ENCODE results near the gene PAPPA. TPM values are rescaled to one million over a fixed set of nuclear protein-coding genes. Genes with fewer than 3 reads are reported as not detected.

PAPPA gene
- total and polyA plus RNA-seq, 2 donors from 2014 or later, result 4.2 to 10.2 TPM

GRCh38 chr9:116417464-116417863 lies 263.9 kb downstream of the PAPPA start:
- intact Hi-C loops (cut with DNase I), result no loop called here

DNA sequence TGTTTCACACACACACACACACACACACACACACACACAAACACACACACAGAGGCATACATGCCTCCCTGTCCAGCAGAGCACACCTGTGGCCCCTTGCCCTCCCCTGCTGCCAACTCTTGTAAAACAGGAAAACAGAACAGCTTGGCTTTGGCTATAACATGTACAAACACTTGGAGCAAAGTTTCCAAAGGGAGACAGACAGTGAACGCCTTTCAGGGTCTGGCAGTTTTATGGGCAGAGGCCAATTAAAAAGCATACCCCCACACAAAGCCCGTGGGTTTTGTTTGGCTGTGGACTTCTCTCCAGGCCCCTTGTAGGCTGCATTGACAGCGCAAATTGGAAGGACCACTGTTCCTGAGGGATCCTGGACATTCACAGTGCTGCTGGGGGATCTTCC lies 265.6 kb downstream of the PAPPA start:
- Histone ChIP-seq H3K36me3 (ENCODE audit: control insufficient read depth in 2 of 3, insufficient read depth in 3 of 3, low read length in 3 of 3) (peaks cover 0 to 2% (median 0%) of the 10 kb centered on the region in 3 donors), H3K9me3 (ENCODE audit: control insufficient read depth in 2 of 3, insufficient read depth in 1 of 3, low read length in 3 of 3) (no peaks in the 10 kb centered on the region), H3K27me3 (ENCODE audit: control insufficient read depth, insufficient read depth, low read length) (no peaks in the 10 kb centered on the region), H3K4me3 (ENCODE audit: low read length in 3 of 3) (no peak overlapping the region), H3K27ac (ENCODE audit: low read depth in 2 of 2, low read length in 2 of 2) (no peak overlapping the region), H3K9ac (ENCODE audit: low read length in 3 of 3) (no peak overlapping the region), H3K4me1 (ENCODE audit: control insufficient read depth in 2 of 3, insufficient read depth in 2 of 3, low read depth in 1 of 3, low read length in 3 of 3) (peaks cover 0 to 3% (median 3%) of the 10 kb centered on the region in 3 donors)
- TF ChIP-seq, protein P1, sequence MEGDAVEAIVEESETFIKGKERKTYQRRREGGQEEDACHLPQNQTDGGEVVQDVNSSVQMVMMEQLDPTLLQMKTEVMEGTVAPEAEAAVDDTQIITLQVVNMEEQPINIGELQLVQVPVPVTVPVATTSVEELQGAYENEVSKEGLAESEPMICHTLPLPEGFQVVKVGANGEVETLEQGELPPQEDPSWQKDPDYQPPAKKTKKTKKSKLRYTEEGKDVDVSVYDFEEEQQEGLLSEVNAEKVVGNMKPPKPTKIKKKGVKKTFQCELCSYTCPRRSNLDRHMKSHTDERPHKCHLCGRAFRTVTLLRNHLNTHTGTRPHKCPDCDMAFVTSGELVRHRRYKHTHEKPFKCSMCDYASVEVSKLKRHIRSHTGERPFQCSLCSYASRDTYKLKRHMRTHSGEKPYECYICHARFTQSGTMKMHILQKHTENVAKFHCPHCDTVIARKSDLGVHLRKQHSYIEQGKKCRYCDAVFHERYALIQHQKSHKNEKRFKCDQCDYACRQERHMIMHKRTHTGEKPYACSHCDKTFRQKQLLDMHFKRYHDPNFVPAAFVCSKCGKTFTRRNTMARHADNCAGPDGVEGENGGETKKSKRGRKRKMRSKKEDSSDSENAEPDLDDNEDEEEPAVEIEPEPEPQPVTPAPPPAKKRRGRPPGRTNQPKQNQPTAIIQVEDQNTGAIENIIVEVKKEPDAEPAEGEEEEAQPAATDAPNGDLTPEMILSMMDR (IDR thresholded peaks at IDR 0.05; ENCODE audit: borderline replicate concordance, extremely low read depth, insufficient read depth), result no peak
- FAIRE-seq, result no peak
- intact Hi-C loops (cut with DNase I), result no loop called here
- DNase-seq, result peak in 4 of 5 donors; percentile 49 to 74 (median 66)

More at GRCh38 chr9:116417464-116417863, 263.9 kb downstream of the PAPPA start:
- peak in 4 of 5 donors; percentile 39 to 84 (median 62) for DNase-seq
- peaks cover 0 to 2% (median 0%) of the 10 kb centered on the region in 3 donors for H3K36me3 ChIP-seq (ENCODE audit: control insufficient read depth in 2 of 3, insufficient read depth in 3 of 3, low read length in 3 of 3)
- H3K9me3 ChIP-seq (ENCODE audit: control insufficient read depth in 2 of 3, insufficient read depth in 1 of 3, low read length in 3 of 3), result no peaks in the 10 kb centered on the region
- H3K4me3 ChIP-seq (ENCODE audit: low read length in 3 of 3), result no peak overlapping the region
- H3K4me1 ChIP-seq (ENCODE audit: control insufficient read depth in 2 of 3, insufficient read depth in 2 of 3, low read depth in 1 of 3, low read length in 3 of 3), result peaks cover 0 to 3% (median 3%) of the 10 kb centered on the region in 3 donors
- no peak for FAIRE-seq
- H3K27ac ChIP-seq (ENCODE audit: low read depth in 2 of 2, low read length in 2 of 2), result peak overlapping the region in 1 of 2 donors; percentile 39
- H3K9ac ChIP-seq (ENCODE audit: low read length in 3 of 3), result no peak overlapping the region
- no peaks in the 10 kb centered on the region for H3K27me3 ChIP-seq (ENCODE audit: control insufficient read depth, insufficient read depth, low read length)
- TF ChIP-seq, protein P1 (IDR thresholded peaks at IDR 0.05; ENCODE audit: borderline replicate concordance, extremely low read depth, insufficient read depth), result no peak

DNA sequence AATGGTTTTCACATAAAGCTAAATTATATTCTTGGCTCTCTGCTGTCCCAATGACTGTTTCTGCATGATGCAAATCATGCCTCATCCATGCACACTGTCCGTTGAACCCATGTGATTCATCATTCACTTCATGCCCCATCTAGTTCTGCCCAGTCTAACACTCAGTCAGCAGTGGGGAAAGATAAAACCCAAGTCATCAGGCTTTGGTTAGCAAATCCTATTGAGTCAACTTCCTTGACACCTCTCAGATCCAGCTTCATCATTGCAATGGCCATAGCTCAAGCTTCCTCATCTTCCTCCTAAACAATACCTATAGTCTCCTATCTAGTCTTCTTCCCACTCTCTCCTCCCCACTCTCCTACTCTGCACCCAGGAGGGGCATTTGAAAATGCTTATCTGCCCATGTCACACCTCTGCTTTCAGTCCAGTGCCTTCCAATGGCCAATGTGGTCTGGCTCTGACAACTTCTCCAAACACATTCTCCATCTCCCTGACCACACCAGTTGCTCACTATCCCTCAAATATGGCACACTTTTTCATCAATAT lies 267.5 kb downstream of the PAPPA start:
- H3K36me3 ChIP-seq (ENCODE audit: control insufficient read depth in 2 of 3, insufficient read depth in 3 of 3, low read length in 3 of 3), result peaks cover 0 to under 1% (median 0%) of the 10 kb centered on the region in 3 donors
- FAIRE-seq, result no peak
- no peak for DNase-seq
- no peak overlapping the region for H3K9ac ChIP-seq (ENCODE audit: low read length in 3 of 3)
- TF ChIP-seq, protein P1 (IDR thresholded peaks at IDR 0.05; ENCODE audit: borderline replicate concordance, extremely low read depth, insufficient read depth), result no peak
- H3K9me3 ChIP-seq (ENCODE audit: control insufficient read depth in 2 of 3, insufficient read depth in 1 of 3, low read length in 3 of 3), result no peaks in the 10 kb centered on the region
- no peak overlapping the region for H3K4me3 ChIP-seq (ENCODE audit: low read length in 3 of 3)
- intact Hi-C loops (cut with DNase I), result no loop called here
- H3K27ac ChIP-seq (ENCODE audit: low read depth in 2 of 2, low read length in 2 of 2), result no peak overlapping the region
- peaks cover 0 to 3% (median 3%) of the 10 kb centered on the region in 3 donors for H3K4me1 ChIP-seq (ENCODE audit: control insufficient read depth in 2 of 3, insufficient read depth in 2 of 3, low read depth in 1 of 3, low read length in 3 of 3)
- H3K27me3 ChIP-seq (ENCODE audit: control insufficient read depth, insufficient read depth, low read length), result no peaks in the 10 kb centered on the region
